ENCODE data around the gene TFDP1.
"Not testable (repeated sequence)": the region's sequence is repeated elsewhere in the genome, so short reads cannot be mapped to it uniquely, and the experiment has no call there.

DNA sequence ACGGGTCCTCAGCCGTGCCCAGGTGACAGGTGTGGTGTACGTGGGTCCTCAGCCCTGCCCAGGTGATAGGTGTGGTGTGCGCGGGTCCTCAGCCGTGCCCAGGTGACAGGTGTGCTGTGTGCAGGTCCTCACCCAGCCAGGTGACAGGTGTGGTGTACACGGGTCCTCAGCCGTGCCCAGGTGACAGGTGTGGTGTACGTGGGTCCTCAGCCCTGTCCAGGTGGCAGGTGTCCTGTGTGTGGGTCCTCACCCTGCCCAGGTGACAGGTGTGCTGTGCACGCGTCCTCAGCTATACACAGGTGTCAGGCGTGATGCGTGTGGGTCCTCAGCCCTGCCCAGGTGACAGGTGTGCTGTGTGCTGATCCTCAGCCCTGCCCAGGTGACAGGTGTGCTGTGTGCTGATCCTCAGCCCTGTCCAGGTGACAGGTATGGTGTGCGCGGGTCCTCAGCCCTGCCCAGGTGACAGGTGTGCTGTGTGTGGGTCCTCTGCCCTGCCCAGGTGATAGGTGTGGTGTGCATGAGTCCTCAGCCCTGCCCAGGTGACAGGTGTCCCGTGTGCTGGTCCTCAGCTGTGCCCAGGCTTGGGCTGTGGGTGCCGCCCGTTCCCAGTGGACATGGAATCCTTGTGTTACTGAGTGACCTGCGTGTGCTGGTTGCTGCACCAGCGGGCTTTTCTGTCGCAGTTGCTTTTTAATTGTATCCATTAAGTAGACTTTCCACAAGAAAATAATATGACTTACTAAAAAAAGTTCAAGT lies 9.7 kb downstream of the TFDP1 start:
- TF ChIP-seq, protein P1, sequence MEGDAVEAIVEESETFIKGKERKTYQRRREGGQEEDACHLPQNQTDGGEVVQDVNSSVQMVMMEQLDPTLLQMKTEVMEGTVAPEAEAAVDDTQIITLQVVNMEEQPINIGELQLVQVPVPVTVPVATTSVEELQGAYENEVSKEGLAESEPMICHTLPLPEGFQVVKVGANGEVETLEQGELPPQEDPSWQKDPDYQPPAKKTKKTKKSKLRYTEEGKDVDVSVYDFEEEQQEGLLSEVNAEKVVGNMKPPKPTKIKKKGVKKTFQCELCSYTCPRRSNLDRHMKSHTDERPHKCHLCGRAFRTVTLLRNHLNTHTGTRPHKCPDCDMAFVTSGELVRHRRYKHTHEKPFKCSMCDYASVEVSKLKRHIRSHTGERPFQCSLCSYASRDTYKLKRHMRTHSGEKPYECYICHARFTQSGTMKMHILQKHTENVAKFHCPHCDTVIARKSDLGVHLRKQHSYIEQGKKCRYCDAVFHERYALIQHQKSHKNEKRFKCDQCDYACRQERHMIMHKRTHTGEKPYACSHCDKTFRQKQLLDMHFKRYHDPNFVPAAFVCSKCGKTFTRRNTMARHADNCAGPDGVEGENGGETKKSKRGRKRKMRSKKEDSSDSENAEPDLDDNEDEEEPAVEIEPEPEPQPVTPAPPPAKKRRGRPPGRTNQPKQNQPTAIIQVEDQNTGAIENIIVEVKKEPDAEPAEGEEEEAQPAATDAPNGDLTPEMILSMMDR (conservative IDR thresholded peaks at IDR 0.05; ENCODE audit: low read length) = not testable (repeated sequence)
- not testable (repeated sequence) for TF ChIP-seq EZH2phosphoT487 (IDR thresholded peaks at IDR 0.05; ENCODE audit: borderline replicate concordance, low read depth, low read length)
